Activated naive CD8-positive, alpha-beta T cell treated with anti-CD3 and anti-CD28 coated beads, Interleukin-2, amount 10 ng/mL, durations not matched to agents 7 days and 5 days (primary cell): ENCODE results near the gene DNAJC12. TPM values are rescaled to one million over a fixed set of nuclear protein-coding genes. Genes with fewer than 3 reads are reported as not detected.
"Not testable (repeated sequence)": the region's sequence is repeated elsewhere in the genome, so short reads cannot be mapped to it uniquely, and the experiment has no call there.

Experiments used
- ATAC-seq: fragments of 150-1000 bp; cut with Tn5 transposase; one replicate; pipeline ENCODE4 v1.10.0; 2021; ENCODE audit warnings: low read depth, moderate library complexity
- POLR2A ChIA-PET: fragments of 350-600 bp; sonication (Branson Sonifier 250); formaldehyde crosslinking; loops from one replicate; lab custom pipeline; 2021; ENCODE audit warnings: antibody characterized with exemption; lab: Charles Lee
- DNase-seq: peaks from one replicate; pipeline ENCODE4 v3.0.0; 2021
- H3K27ac Mint-ChIP-seq: one replicate; pipeline ENCODE4 v1.8.0; 2022; ENCODE audit warnings: mild to moderate bottlenecking, mixed read lengths
- H3K27me3 Mint-ChIP-seq: one replicate; pipeline ENCODE4 v1.8.0; 2022; ENCODE audit warnings: mild to moderate bottlenecking, moderate library complexity, mixed read lengths
- H3K36me3 Mint-ChIP-seq: one replicate; pipeline ENCODE4 v1.8.0; 2021; ENCODE audit warnings: mild to moderate bottlenecking, mixed read lengths
- H3K4me1 Mint-ChIP-seq: one replicate; pipeline ENCODE4 v1.8.0; 2021; ENCODE audit warnings: mixed read lengths
- H3K4me3 Mint-ChIP-seq: one replicate; pipeline ENCODE4 v1.8.0; 2022; ENCODE audit warnings: mild to moderate bottlenecking, moderate library complexity, mixed read lengths
- H3K9me3 Mint-ChIP-seq: one replicate; pipeline ENCODE4 v1.8.0; 2021; ENCODE audit warnings: mixed read lengths
- total RNA-seq, 2 experiments: library from RNA; stranded (reverse); gene quantifications; one replicate each; pipeline ENCODE4 v1.2.3, GENCODE V29; 2021

DNAJC12 gene
- total RNA-seq, result 1 to 10 TPM; 3.6 to 4.1 TPM

- Mint-ChIP-seq H3K4me1 (peaks cover 14% of the 10 kb centered on the region), H3K9me3 (peaks cover 10% of the 10 kb centered on the region), H3K36me3 (peaks cover 6% of the 10 kb centered on the region), H3K27me3 (no peaks in the 10 kb centered on the region), H3K4me3 (peak within 1 kb of the TSS; percentile 83), H3K27ac (peak within 1 kb of the TSS; percentile 74)
- ATAC-seq (peak; percentile 99), DNase-seq (no peak)
- POLR2A ChIA-PET, result interaction anchor here (0.7 to 2.0 kb wide), 5 partner anchors 12 to 769 kb away, joined by 3 to 5 read pairs (median 4); partner anchors contain the start of gene HNRNPH3
These were observed at the start of gene DNAJC12 for GRCh38 chr10:67837541-67838314. Gene DNAJC12 (minus strand): TSS chr10:67838188. CDS start chr10:67838011, 177 bp downstream.

- peak; percentile 79 for ATAC-seq
- peaks cover 2% of the 10 kb centered on the region for H3K27me3 Mint-ChIP-seq
- no peaks in the 10 kb centered on the region for H3K9me3 Mint-ChIP-seq
- peak overlapping the region; percentile 89 for H3K27ac Mint-ChIP-seq
- DNase-seq, result peak; percentile 79
- peaks cover 21% of the 10 kb centered on the region for H3K4me1 Mint-ChIP-seq
- H3K4me3 Mint-ChIP-seq, result peak overlapping the region; percentile 91
- H3K36me3 Mint-ChIP-seq, result peaks cover 23% of the 10 kb centered on the region
- POLR2A ChIA-PET, result interaction anchor here (0.6 to 1.9 kb wide), 17 partner anchors 9 to 447 kb away, joined by 3 to 10 read pairs (median 4); partner anchors contain the start of gene HNRNPH3
These were observed 47.1 kb upstream of the DNAJC12 start for GRCh38 chr10:67884842-67885670.

- Mint-ChIP-seq H3K27ac (peak within 1 kb of the TSS; percentile 89), H3K4me3 (peak within 1 kb of the TSS; percentile 91), H3K4me1 (peaks cover 17% of the 10 kb centered on the region), H3K27me3 (peaks cover 2% of the 10 kb centered on the region), H3K36me3 (peaks cover 17% of the 10 kb centered on the region), H3K9me3 (no peaks in the 10 kb centered on the region)
- DNase-seq (peak; percentile 94), ATAC-seq (peak; percentile 81)
- POLR2A ChIA-PET, result interaction anchor here (0.5 to 1.6 kb wide), 9 partner anchors 12 to 447 kb away, joined by 3 to 6 read pairs (median 3); partner anchors contain the start of gene HNRNPH3
These were observed 46.4 kb upstream of the DNAJC12 start, which contains the start of gene SIRT1 for GRCh38 chr10:67884313-67884841. Gene SIRT1 (plus strand): TSS chr10:67884656. CDS start chr10:67884722, 66 bp downstream.

- peak; percentile 1 for ATAC-seq
- peaks cover 13% of the 10 kb centered on the region for H3K4me1 Mint-ChIP-seq
- peak overlapping the region; percentile 80 for H3K4me3 Mint-ChIP-seq
- H3K9me3 Mint-ChIP-seq, result no peaks in the 10 kb centered on the region
- peaks cover 2% of the 10 kb centered on the region for H3K27me3 Mint-ChIP-seq
- no peak for DNase-seq
- peak overlapping the region; percentile 84 for H3K27ac Mint-ChIP-seq
- peaks cover 12% of the 10 kb centered on the region for H3K36me3 Mint-ChIP-seq
- POLR2A ChIA-PET, result interaction anchor here (0.5 to 1.6 kb wide), 8 partner anchors 11 to 448 kb away, joined by 3 to 6 read pairs (median 3); partner anchors contain the start of gene HNRNPH3
These were observed 45.8 kb upstream of the DNAJC12 start for GRCh38 chr10:67883710-67884312.

GRCh38 chr10:67878133-67878532 lies 40.1 kb upstream of the DNAJC12 start:
- no peaks in the 10 kb centered on the region for H3K36me3 Mint-ChIP-seq
- POLR2A ChIA-PET, result no interaction called here
- H3K27ac Mint-ChIP-seq, result no peak overlapping the region
- no peaks in the 10 kb centered on the region for H3K9me3 Mint-ChIP-seq
- no peak for DNase-seq
- H3K27me3 Mint-ChIP-seq, result peaks cover 2% of the 10 kb centered on the region
- ATAC-seq, result no peak
- no peaks in the 10 kb centered on the region for H3K4me1 Mint-ChIP-seq
- no peak overlapping the region for H3K4me3 Mint-ChIP-seq

GRCh38 chr10:67877421-67877820 lies 39.4 kb upstream of the DNAJC12 start:
- ATAC-seq, H3K36me3 Mint-ChIP-seq, H3K27ac Mint-ChIP-seq, H3K4me1 Mint-ChIP-seq, POLR2A ChIA-PET, H3K4me3 Mint-ChIP-seq, H3K9me3 Mint-ChIP-seq, DNase-seq, H3K27me3 Mint-ChIP-seq: not testable (repeated sequence)

GRCh38 chr10:67875340-67876238 lies 37.6 kb upstream of the DNAJC12 start:
- ATAC-seq (no peak), DNase-seq (no peak)
- Mint-ChIP-seq H3K4me3 (no peak overlapping the region), H3K4me1 (no peaks in the 10 kb centered on the region), H3K36me3 (no peaks in the 10 kb centered on the region), H3K9me3 (no peaks in the 10 kb centered on the region), H3K27me3 (no peaks in the 10 kb centered on the region), H3K27ac (no peak overlapping the region)
- POLR2A ChIA-PET, result no interaction called here

GRCh38 chr10:67869996-67870395 lies 32.0 kb upstream of the DNAJC12 start:
- DNase-seq, result no peak
- no peaks in the 10 kb centered on the region for H3K9me3 Mint-ChIP-seq
- H3K4me3 Mint-ChIP-seq, result no peak overlapping the region
- POLR2A ChIA-PET, result no interaction called here
- ATAC-seq, result no peak
- no peak overlapping the region for H3K27ac Mint-ChIP-seq
- no peaks in the 10 kb centered on the region for H3K36me3 Mint-ChIP-seq
- H3K27me3 Mint-ChIP-seq, result no peaks in the 10 kb centered on the region
- H3K4me1 Mint-ChIP-seq, result no peaks in the 10 kb centered on the region

GRCh38 chr10:67868132-67868531 lies 30.1 kb upstream of the DNAJC12 start:
- ATAC-seq, result no peak
- Mint-ChIP-seq H3K36me3 (no peaks in the 10 kb centered on the region), H3K27ac (no peak overlapping the region)

GRCh38 chr10:67864607-67865371 lies 26.8 kb upstream of the DNAJC12 start:
- no peaks in the 10 kb centered on the region for H3K27me3 Mint-ChIP-seq
- no peak overlapping the region for H3K27ac Mint-ChIP-seq
- ATAC-seq, result no peak
- H3K4me1 Mint-ChIP-seq, result no peaks in the 10 kb centered on the region
- no peak overlapping the region for H3K4me3 Mint-ChIP-seq
- no peak for DNase-seq
- POLR2A ChIA-PET, result no interaction called here
- no peaks in the 10 kb centered on the region for H3K9me3 Mint-ChIP-seq
- no peaks in the 10 kb centered on the region for H3K36me3 Mint-ChIP-seq

More at GRCh38 chr10:67868132-67868531, 30.1 kb upstream of the DNAJC12 start:
- no peak for DNase-seq
- H3K27me3 Mint-ChIP-seq, result no peaks in the 10 kb centered on the region
- no peaks in the 10 kb centered on the region for H3K4me1 Mint-ChIP-seq
- no peaks in the 10 kb centered on the region for H3K9me3 Mint-ChIP-seq
- POLR2A ChIA-PET, result no interaction called here
- no peak overlapping the region for H3K4me3 Mint-ChIP-seq

- no peaks in the 10 kb centered on the region for H3K36me3 Mint-ChIP-seq
- no peak overlapping the region for H3K27ac Mint-ChIP-seq
- H3K27me3 Mint-ChIP-seq, result no peaks in the 10 kb centered on the region
- POLR2A ChIA-PET, result interaction anchor here (1.1 kb wide), 1 partner anchor 21 kb away, joined by 3 read pairs; the partner anchor contains the start of gene SIRT1
- DNase-seq (no peak), ATAC-seq (no peak)
- no peaks in the 10 kb centered on the region for H3K9me3 Mint-ChIP-seq
- H3K4me1 Mint-ChIP-seq, result no peaks in the 10 kb centered on the region
- no peak overlapping the region for H3K4me3 Mint-ChIP-seq
These were observed 25.1 kb upstream of the DNAJC12 start for GRCh38 chr10:67863094-67863493.
